ENCODE results near the gene METTL15. TPM values are rescaled to one million over a fixed set of nuclear protein-coding genes. Genes with fewer than 3 reads are reported as not detected.

Gene METTL15
- total and polyA plus RNA-seq, 2 experiments from 2014 or later = 9.3 to 23.2 TPM

DNA sequence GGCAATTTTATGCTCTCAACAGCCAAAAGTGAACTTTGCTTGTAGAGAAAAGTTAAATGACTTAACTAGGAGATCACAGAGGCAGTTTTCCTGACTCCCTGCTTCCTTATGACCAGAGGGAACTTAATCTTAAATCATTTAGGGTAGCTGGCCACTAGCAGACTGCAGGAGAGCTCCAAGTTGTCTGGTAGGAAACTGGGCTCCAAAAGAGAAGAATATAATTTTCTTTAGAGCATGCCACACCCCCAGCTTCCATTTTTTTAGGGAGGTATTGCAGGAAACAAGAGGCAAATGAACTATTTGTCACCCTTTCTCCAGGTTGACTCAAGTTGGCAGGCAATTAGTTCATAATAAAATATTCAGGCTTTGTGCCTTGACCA, 2.6 kb downstream of the METTL15 start:
- peak; percentile 7 for DNase-seq (ENCODE audit: low spot score)
- H3K79me2 ChIP-seq = peaks cover 41% of the 10 kb centered on the region
- no peaks in the 10 kb centered on the region for H3K9me3 ChIP-seq (ENCODE audit: low read depth)
- H3K36me3 ChIP-seq (replicated peaks; ENCODE audit: insufficient read depth, low read depth) = no peaks in the 10 kb centered on the region
- peak overlapping the region; percentile 92 for H3K27ac ChIP-seq
- H2AFZ ChIP-seq = peak overlapping the region; percentile 98
- no peaks in the 10 kb centered on the region for H4K20me1 ChIP-seq (ENCODE audit: insufficient read depth, poor library complexity, severe bottlenecking)
- TF ChIP-seq EZH2phosphoT487 (IDR thresholded peaks at IDR 0.05; ENCODE audit: low read depth, severe bottlenecking, unreplicated experiment) (no peak), EZH2 (IDR thresholded peaks at IDR 0.05; ENCODE audit: borderline replicate concordance) (no peak)
- TF ChIP-seq, protein P1, sequence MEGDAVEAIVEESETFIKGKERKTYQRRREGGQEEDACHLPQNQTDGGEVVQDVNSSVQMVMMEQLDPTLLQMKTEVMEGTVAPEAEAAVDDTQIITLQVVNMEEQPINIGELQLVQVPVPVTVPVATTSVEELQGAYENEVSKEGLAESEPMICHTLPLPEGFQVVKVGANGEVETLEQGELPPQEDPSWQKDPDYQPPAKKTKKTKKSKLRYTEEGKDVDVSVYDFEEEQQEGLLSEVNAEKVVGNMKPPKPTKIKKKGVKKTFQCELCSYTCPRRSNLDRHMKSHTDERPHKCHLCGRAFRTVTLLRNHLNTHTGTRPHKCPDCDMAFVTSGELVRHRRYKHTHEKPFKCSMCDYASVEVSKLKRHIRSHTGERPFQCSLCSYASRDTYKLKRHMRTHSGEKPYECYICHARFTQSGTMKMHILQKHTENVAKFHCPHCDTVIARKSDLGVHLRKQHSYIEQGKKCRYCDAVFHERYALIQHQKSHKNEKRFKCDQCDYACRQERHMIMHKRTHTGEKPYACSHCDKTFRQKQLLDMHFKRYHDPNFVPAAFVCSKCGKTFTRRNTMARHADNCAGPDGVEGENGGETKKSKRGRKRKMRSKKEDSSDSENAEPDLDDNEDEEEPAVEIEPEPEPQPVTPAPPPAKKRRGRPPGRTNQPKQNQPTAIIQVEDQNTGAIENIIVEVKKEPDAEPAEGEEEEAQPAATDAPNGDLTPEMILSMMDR (IDR thresholded peaks at IDR 0.05; ENCODE audit: poor library complexity) = no peak
- H3K4me2 ChIP-seq = peak overlapping the region; percentile 75
- H3K4me3 ChIP-seq = peak overlapping the region; percentile 80
- H3K27me3 ChIP-seq = no peaks in the 10 kb centered on the region
- H3K4me1 ChIP-seq (ENCODE audit: insufficient read depth) = peaks cover 21% of the 10 kb centered on the region
- H3K9me2 ChIP-seq (replicated peaks; ENCODE audit: insufficient read depth) = no peaks in the 10 kb centered on the region

DNA sequence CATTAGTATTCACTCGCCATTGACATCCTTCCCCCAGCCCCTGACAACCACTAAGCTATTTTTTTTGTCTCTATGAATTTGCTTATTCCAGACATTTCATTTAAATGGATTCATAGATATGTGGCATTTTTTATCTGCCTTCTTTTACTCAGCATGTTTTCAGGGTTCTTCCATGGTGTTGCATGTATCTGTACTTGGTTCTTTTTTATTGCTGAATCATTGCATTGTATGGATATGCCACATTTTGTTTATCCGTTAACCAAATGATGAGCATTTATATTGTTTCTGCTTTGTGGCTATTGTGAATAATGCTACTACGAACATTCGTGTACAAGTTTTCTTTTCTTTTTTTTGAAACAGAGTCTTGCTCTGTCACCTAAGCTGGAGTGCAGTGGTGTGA, 5.9 kb downstream of the METTL15 start:
- no peak overlapping the region for H3K4me3 ChIP-seq
- H4K20me1 ChIP-seq (ENCODE audit: insufficient read depth, poor library complexity, severe bottlenecking) = no peaks in the 10 kb centered on the region
- DNase-seq (ENCODE audit: low spot score) = no peak
- H2AFZ ChIP-seq = no peak overlapping the region
- H3K79me2 ChIP-seq = peaks cover 29% of the 10 kb centered on the region
- no peak overlapping the region for H3K27ac ChIP-seq
- no peaks in the 10 kb centered on the region for H3K9me2 ChIP-seq (replicated peaks; ENCODE audit: insufficient read depth)
- H3K4me1 ChIP-seq (ENCODE audit: insufficient read depth) = peaks cover 16% of the 10 kb centered on the region
- TF ChIP-seq, protein P1 (IDR thresholded peaks at IDR 0.05; ENCODE audit: poor library complexity) = no peak
- TF ChIP-seq EZH2phosphoT487 (IDR thresholded peaks at IDR 0.05; ENCODE audit: low read depth, severe bottlenecking, unreplicated experiment) (no peak), EZH2 (IDR thresholded peaks at IDR 0.05; ENCODE audit: borderline replicate concordance) (no peak)
- no peaks in the 10 kb centered on the region for H3K36me3 ChIP-seq (replicated peaks; ENCODE audit: insufficient read depth, low read depth)
- H3K9me3 ChIP-seq (ENCODE audit: low read depth) = no peaks in the 10 kb centered on the region
- no peak overlapping the region for H3K4me2 ChIP-seq
- H3K27me3 ChIP-seq = no peaks in the 10 kb centered on the region
- WGBS (ENCODE audit: low lambda C conversion rate, missing lambda C conversion rate) = 100% methylated on average over 4 of the region's 4 CpGs

DNA sequence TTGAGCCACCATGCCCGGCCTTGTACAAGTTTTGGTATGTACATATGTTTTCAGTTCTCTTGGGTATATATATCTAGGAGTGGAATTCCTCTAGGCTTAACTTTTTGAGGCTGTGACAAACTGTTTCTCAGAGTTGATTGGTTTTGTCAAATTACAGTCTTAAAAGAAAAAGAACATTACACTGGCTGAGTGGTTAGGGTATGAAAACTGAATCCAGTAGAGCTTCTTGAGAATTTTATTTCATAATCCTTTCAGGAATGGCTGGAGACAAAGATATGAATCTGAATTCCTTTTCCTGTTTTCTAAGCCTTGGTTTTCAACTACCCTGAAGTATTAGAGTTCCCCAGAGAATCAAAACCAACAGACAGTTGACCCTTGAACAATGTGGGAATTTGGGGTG, 6.5 kb downstream of the METTL15 start:
- H3K4me2 ChIP-seq = no peak overlapping the region
- DNase-seq (ENCODE audit: low spot score) = no peak
- no peak overlapping the region for H3K27ac ChIP-seq
- H3K79me2 ChIP-seq = peaks cover 23% of the 10 kb centered on the region
- WGBS (ENCODE audit: low lambda C conversion rate, missing lambda C conversion rate) = 92% methylated on average over 1 of the region's 1 CpG
- H3K9me2 ChIP-seq (replicated peaks; ENCODE audit: insufficient read depth) = no peaks in the 10 kb centered on the region
- H2AFZ ChIP-seq = no peak overlapping the region
- no peak for TF ChIP-seq EZH2 (IDR thresholded peaks at IDR 0.05; ENCODE audit: borderline replicate concordance)
- TF ChIP-seq, protein P1 (IDR thresholded peaks at IDR 0.05; ENCODE audit: poor library complexity) = no peak
- TF ChIP-seq EZH2phosphoT487 (IDR thresholded peaks at IDR 0.05; ENCODE audit: low read depth, severe bottlenecking, unreplicated experiment) = no peak
- H3K27me3 ChIP-seq = no peaks in the 10 kb centered on the region
- no peaks in the 10 kb centered on the region for H3K36me3 ChIP-seq (replicated peaks; ENCODE audit: insufficient read depth, low read depth)
- H3K9me3 ChIP-seq (ENCODE audit: low read depth) = no peaks in the 10 kb centered on the region
- peaks cover 10% of the 10 kb centered on the region for H3K4me1 ChIP-seq (ENCODE audit: insufficient read depth)
- H4K20me1 ChIP-seq (ENCODE audit: insufficient read depth, poor library complexity, severe bottlenecking) = no peaks in the 10 kb centered on the region
- no peak overlapping the region for H3K4me3 ChIP-seq

DNA sequence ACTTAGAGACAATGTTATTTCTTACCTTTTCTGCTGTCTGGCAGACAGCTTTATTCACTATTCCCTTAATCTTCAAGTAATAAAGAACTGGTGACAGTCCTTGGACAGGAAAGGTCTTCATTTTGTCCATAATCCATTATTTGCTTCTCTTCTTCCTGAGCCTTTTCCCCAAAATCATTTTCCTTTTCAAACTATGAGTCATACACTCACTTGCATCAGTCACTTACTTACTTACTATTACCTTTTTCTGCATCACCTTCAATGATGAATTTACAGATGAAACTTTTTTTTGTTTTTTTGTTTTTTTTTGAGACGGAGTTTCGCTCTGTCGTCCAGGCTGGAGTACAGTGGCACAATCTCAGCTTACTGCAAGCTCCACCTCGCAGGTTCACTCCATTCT, 9.5 kb downstream of the METTL15 start:
- Histone ChIP-seq H3K27ac (no peak overlapping the region), H3K27me3 (no peaks in the 10 kb centered on the region), H3K79me2 (peaks cover 6% of the 10 kb centered on the region), H3K9me2 (replicated peaks; ENCODE audit: insufficient read depth) (no peaks in the 10 kb centered on the region), H3K4me3 (no peak overlapping the region), H4K20me1 (ENCODE audit: insufficient read depth, poor library complexity, severe bottlenecking) (no peaks in the 10 kb centered on the region), H3K9me3 (ENCODE audit: low read depth) (no peaks in the 10 kb centered on the region), H3K4me1 (ENCODE audit: insufficient read depth) (no peaks in the 10 kb centered on the region), H2AFZ (no peak overlapping the region), H3K4me2 (no peak overlapping the region), H3K36me3 (replicated peaks; ENCODE audit: insufficient read depth, low read depth) (no peaks in the 10 kb centered on the region)
- DNase-seq (ENCODE audit: low spot score) = no peak
- 97% methylated on average over 4 of the region's 4 CpGs for WGBS (ENCODE audit: low lambda C conversion rate, missing lambda C conversion rate)
- TF ChIP-seq EZH2 (IDR thresholded peaks at IDR 0.05; ENCODE audit: borderline replicate concordance) (no peak), EZH2phosphoT487 (IDR thresholded peaks at IDR 0.05; ENCODE audit: low read depth, severe bottlenecking, unreplicated experiment) (no peak)
- TF ChIP-seq, protein P1 (IDR thresholded peaks at IDR 0.05; ENCODE audit: poor library complexity) = no peak

All from hepatocyte (in vitro differentiated cells).